Hepatocyte (in vitro differentiated cells): ENCODE results near the gene KIF26B.

Experiments used
- CTCF ChIP-seq: fragments of 200-600 bp; sonication (generic); IDR thresholded peaks from 2 replicates; pipeline ENCODE4 v1.5.1; 2016; ENCODE audit warnings: antibody characterized with exemption, mild to moderate bottlenecking; ENCODE audit not compliant: poor library complexity
- EZH2phosphoT487 ChIP-seq: fragments of 200-600 bp; sonication (generic); IDR thresholded peaks from one replicate; pipeline ENCODE4 v1.6.1; 2018; ENCODE audit warnings: antibody characterized with exemption, mild to moderate bottlenecking, low read depth, moderate library complexity; ENCODE audit not compliant: unreplicated experiment, severe bottlenecking

GRCh38 chr1:245657371-245657770 lies 502.6 kb downstream of the KIF26B start:
- TF ChIP-seq CTCF (no peak), EZH2phosphoT487 (no peak)
